GM12872 (cell line): Measurements from ENCODE around the gene POLR3E.
A peak's percentile ranks its signal among the peaks of the same experiment; 100 is the strongest.

Experiments
- CTCF ChIP-seq: IDR thresholded peaks from 3 replicates; pipeline ENCODE4 v1.5.1; 2011; ENCODE audit warnings: low read depth, mild to moderate bottlenecking, low read length, moderate library complexity; ENCODE audit not compliant: insufficient read depth

The POLR3E gene

GRCh38 chr16:22297114-22297870, at the start of gene POLR3E:
TSS of gene POLR3E (plus strand) at chr16:22297409. CDS start at chr16:22302969, 5,560 bp downstream.
- peak; percentile 80 for TF ChIP-seq CTCF

- no peak for TF ChIP-seq CTCF
These were observed 46.7 kb upstream of the POLR3E start for GRCh38 chr16:22250522-22250921.

GRCh38 chr16:22252317-22252716, 44.9 kb upstream of the POLR3E start:
- TF ChIP-seq CTCF: no peak

- no peak for TF ChIP-seq CTCF
These were observed 43.9 kb upstream of the POLR3E start for GRCh38 chr16:22253272-22253671.

- TF ChIP-seq CTCF: no peak
These were observed 41.9 kb upstream of the POLR3E start for GRCh38 chr16:22255335-22255734.

GRCh38 chr16:22257440-22257839, 39.8 kb upstream of the POLR3E start:
- no peak for TF ChIP-seq CTCF

GRCh38 chr16:22260490-22260889, 36.7 kb upstream of the POLR3E start:
- TF ChIP-seq CTCF: no peak
